ENCODE measurements around the gene ZNF385C. TPM values are rescaled to one million over a fixed set of nuclear protein-coding genes. Genes with fewer than 3 reads are reported as not detected.

Gene ZNF385C
- polyA plus RNA-seq, 4 donors, result 0.31 to 2.3 TPM; not detected in 2

GRCh38 chr17:42106009-42106408 is 7.7 kb upstream of the ZNF385C start:
- no peak overlapping the region for H3K27ac ChIP-seq (ENCODE audit: low read depth in 1 of 3, low read length in 2 of 3)
- H3K9me3 ChIP-seq (ENCODE audit: control insufficient read depth in 2 of 2, insufficient read depth in 1 of 2, low read depth in 1 of 2, low read length in 1 of 2), result no peaks in the 10 kb centered on the region
- H3K36me3 ChIP-seq (ENCODE audit: control insufficient read depth in 3 of 3, insufficient read depth in 2 of 3, low read depth in 1 of 3, low read length in 3 of 3), result peaks cover 0 to 40% (median 0%) of the 10 kb centered on the region in 3 donors
- peaks cover 0 to 5% (median 0%) of the 10 kb centered on the region in 3 donors for H3K4me1 ChIP-seq (ENCODE audit: control insufficient read depth in 3 of 3, insufficient read depth in 2 of 3, low read depth in 1 of 3, low read length in 2 of 3)
- FAIRE-seq (no peak), DNase-seq (no peak)
- WGBS, 3 donors, result 92 to 98% (median 94%) methylated on average over 2 of the region's 2 CpGs
- H3K4me3 ChIP-seq (ENCODE audit: low read depth in 1 of 3, low read length in 3 of 3), result no peak overlapping the region
- H3K27me3 ChIP-seq (ENCODE audit: control insufficient read depth in 3 of 3, insufficient read depth in 3 of 3, low read length in 3 of 3), result peaks cover 0 to 3% (median 0%) of the 10 kb centered on the region in 3 donors

- Histone ChIP-seq H3K27ac (ENCODE audit: low read depth in 1 of 3, low read length in 2 of 3) (no peak overlapping the region), H3K4me3 (ENCODE audit: low read depth in 1 of 3, low read length in 3 of 3) (no peak overlapping the region), H3K9me3 (ENCODE audit: control insufficient read depth in 2 of 2, insufficient read depth in 1 of 2, low read depth in 1 of 2, low read length in 1 of 2) (no peaks in the 10 kb centered on the region), H3K27me3 (ENCODE audit: control insufficient read depth in 3 of 3, insufficient read depth in 3 of 3, low read length in 3 of 3) (peaks cover 0 to 3% (median 0%) of the 10 kb centered on the region in 3 donors), H3K4me1 (ENCODE audit: control insufficient read depth in 3 of 3, insufficient read depth in 2 of 3, low read depth in 1 of 3, low read length in 2 of 3) (peaks cover 0 to 5% (median 0%) of the 10 kb centered on the region in 3 donors), H3K36me3 (ENCODE audit: control insufficient read depth in 3 of 3, insufficient read depth in 2 of 3, low read depth in 1 of 3, low read length in 3 of 3) (peaks cover 0 to 31% (median 0%) of the 10 kb centered on the region in 3 donors)
- no peak for DNase-seq
- no peak for FAIRE-seq
- 80 to 83% (median 82%) methylated on average over 3 of the region's 3 CpGs for WGBS, 3 donors
Observed at GRCh38 chr17:42104264-42104663, 6.0 kb upstream of the ZNF385C start.

DNA sequence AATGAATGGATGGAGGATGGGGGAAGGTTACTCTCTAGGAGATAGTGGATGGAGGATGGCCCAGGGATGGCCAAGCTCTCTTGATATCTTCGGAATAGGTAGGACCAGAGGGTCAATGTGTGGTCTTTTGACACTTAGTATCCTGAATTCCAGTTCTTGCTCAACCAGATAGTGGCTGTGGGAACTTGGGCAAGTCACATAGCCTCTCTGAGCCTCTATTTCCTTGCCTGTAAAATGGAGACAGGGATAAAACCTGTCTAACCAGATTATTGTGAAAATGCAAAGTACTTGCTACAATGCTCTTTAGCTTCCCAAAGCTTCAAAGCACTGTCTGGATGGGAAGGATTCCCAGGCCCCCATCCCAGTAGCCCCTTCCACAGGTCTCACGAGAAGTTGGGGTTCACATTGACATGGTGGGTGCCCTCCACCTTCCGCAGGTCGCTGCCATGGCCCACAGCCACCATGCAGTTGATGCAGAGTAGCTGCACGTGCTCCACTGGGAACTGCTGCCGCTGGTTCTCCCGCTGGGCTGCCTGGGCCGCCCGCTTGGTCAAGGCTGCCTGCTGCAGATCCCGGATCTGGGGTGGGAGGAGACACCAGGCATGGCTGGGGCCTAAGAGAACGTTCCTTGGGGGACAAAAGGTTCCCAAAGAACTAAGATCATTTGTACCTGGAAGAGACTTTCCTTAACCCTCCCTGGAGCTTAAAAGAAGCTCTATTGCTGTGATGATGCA is 5.1 kb upstream of the ZNF385C start:
- H3K27me3 ChIP-seq (ENCODE audit: control insufficient read depth in 3 of 3, insufficient read depth in 3 of 3, low read length in 3 of 3), result peaks cover 0 to 9% (median 0%) of the 10 kb centered on the region in 3 donors
- peaks cover 0 to 23% (median 0%) of the 10 kb centered on the region in 3 donors for H3K36me3 ChIP-seq (ENCODE audit: control insufficient read depth in 3 of 3, insufficient read depth in 2 of 3, low read depth in 1 of 3, low read length in 3 of 3)
- H3K4me3 ChIP-seq (ENCODE audit: low read depth in 1 of 3, low read length in 3 of 3), result no peak overlapping the region
- no peak for FAIRE-seq
- DNase-seq, result no peak
- H3K27ac ChIP-seq (ENCODE audit: low read depth in 1 of 3, low read length in 2 of 3), result no peak overlapping the region
- peaks cover 0 to 5% (median 0%) of the 10 kb centered on the region in 3 donors for H3K4me1 ChIP-seq (ENCODE audit: control insufficient read depth in 3 of 3, insufficient read depth in 2 of 3, low read depth in 1 of 3, low read length in 2 of 3)
- no peaks in the 10 kb centered on the region for H3K9me3 ChIP-seq (ENCODE audit: control insufficient read depth in 2 of 2, insufficient read depth in 1 of 2, low read depth in 1 of 2, low read length in 1 of 2)
- 86 to 89% (median 88%) methylated on average over 11 of the region's 11 CpGs for WGBS, 3 donors

DNA sequence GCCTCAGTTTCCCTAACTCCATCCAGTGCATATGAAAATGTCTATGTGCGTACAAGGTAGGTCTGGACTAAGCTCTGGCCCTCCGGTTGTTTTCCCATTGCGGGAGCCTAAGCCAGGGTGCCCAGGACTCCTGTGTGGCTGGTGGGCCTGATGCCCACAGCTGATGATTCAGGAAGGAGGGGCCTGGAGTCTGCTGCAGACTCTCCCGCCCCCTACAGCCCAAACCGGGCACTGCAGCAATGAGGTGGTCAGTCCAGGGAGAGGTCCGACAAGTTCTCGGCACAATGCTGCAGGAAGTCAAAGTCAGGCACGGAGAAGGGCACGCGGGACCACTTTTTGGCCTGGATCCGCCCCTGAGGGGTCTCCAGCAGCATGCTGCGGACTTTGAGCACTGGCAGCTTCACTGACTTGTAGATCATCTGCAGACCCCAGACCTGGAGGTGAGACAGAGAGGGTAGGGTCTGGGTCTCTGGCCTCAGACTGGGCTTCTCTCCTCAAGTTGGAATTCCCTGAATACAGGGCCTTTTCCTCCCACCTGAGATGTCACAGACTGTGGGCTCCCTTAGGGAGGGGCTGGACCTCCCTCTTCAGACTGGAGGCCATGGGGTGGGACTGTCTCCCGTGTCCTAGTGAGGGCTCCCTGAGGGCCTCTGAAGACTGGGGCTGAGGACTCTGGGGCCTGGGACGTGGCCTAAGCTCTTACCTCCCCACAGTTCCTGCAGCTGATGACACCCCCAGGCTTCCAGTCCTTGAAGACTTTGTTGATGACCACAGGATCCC is 3.4 kb upstream of the ZNF385C start:
- no peak for FAIRE-seq
- WGBS, 3 donors, result 43 to 54% (median 54%) methylated on average over 14 of the region's 14 CpGs
- H3K27me3 ChIP-seq (ENCODE audit: control insufficient read depth in 3 of 3, insufficient read depth in 3 of 3, low read length in 3 of 3), result peaks cover 0 to 25% (median 10%) of the 10 kb centered on the region in 3 donors
- peaks cover 0 to 5% (median 0%) of the 10 kb centered on the region in 3 donors for H3K4me1 ChIP-seq (ENCODE audit: control insufficient read depth in 3 of 3, insufficient read depth in 2 of 3, low read depth in 1 of 3, low read length in 2 of 3)
- DNase-seq, result peak; percentile 34 to 65
- no peak overlapping the region for H3K4me3 ChIP-seq (ENCODE audit: low read depth in 1 of 3, low read length in 3 of 3)
- H3K36me3 ChIP-seq (ENCODE audit: control insufficient read depth in 3 of 3, insufficient read depth in 2 of 3, low read depth in 1 of 3, low read length in 3 of 3), result peaks cover 0 to 17% (median 0%) of the 10 kb centered on the region in 3 donors
- no peak overlapping the region for H3K27ac ChIP-seq (ENCODE audit: low read depth in 1 of 3, low read length in 2 of 3)
- H3K9me3 ChIP-seq (ENCODE audit: control insufficient read depth in 2 of 2, insufficient read depth in 1 of 2, low read depth in 1 of 2, low read length in 1 of 2), result no peaks in the 10 kb centered on the region

GRCh38 chr17:42098730-42099399 is 592 bp upstream of the ZNF385C start:
- H3K27ac ChIP-seq (ENCODE audit: low read depth in 1 of 3, low read length in 2 of 3), result no peak overlapping the region
- no peaks in the 10 kb centered on the region for H3K9me3 ChIP-seq (ENCODE audit: control insufficient read depth in 2 of 2, insufficient read depth in 1 of 2, low read depth in 1 of 2, low read length in 1 of 2)
- H3K27me3 ChIP-seq (ENCODE audit: control insufficient read depth in 3 of 3, insufficient read depth in 3 of 3, low read length in 3 of 3), result peaks cover 0 to 37% (median 10%) of the 10 kb centered on the region in 3 donors
- no peak for FAIRE-seq
- DNase-seq, result no peak
- WGBS, 3 donors, result 58 to 68% (median 63%) methylated on average over 14 of the region's 14 CpGs
- no peak overlapping the region for H3K4me3 ChIP-seq (ENCODE audit: low read depth in 1 of 3, low read length in 3 of 3)
- peaks cover 0 to 5% (median 0%) of the 10 kb centered on the region in 3 donors for H3K36me3 ChIP-seq (ENCODE audit: control insufficient read depth in 3 of 3, insufficient read depth in 2 of 3, low read depth in 1 of 3, low read length in 3 of 3)
- H3K4me1 ChIP-seq (ENCODE audit: control insufficient read depth in 3 of 3, insufficient read depth in 2 of 3, low read depth in 1 of 3, low read length in 2 of 3), result peaks cover 0 to 5% (median 0%) of the 10 kb centered on the region in 3 donors

- no peaks in the 10 kb centered on the region for H3K9me3 ChIP-seq (ENCODE audit: control insufficient read depth in 2 of 2, insufficient read depth in 1 of 2, low read depth in 1 of 2, low read length in 1 of 2)
- 62 to 70% (median 69%) methylated on average over 8 of the region's 8 CpGs for WGBS, 3 donors
- peaks cover 0 to 33% (median 10%) of the 10 kb centered on the region in 3 donors for H3K27me3 ChIP-seq (ENCODE audit: control insufficient read depth in 3 of 3, insufficient read depth in 3 of 3, low read length in 3 of 3)
- FAIRE-seq, result no peak
- H3K4me3 ChIP-seq (ENCODE audit: low read depth in 1 of 3, low read length in 3 of 3), result no peak overlapping the region
- H3K36me3 ChIP-seq (ENCODE audit: control insufficient read depth in 3 of 3, insufficient read depth in 2 of 3, low read depth in 1 of 3, low read length in 3 of 3), result no peaks in the 10 kb centered on the region
- H3K27ac ChIP-seq (ENCODE audit: low read depth in 1 of 3, low read length in 2 of 3), result no peak overlapping the region
- H3K4me1 ChIP-seq (ENCODE audit: control insufficient read depth in 3 of 3, insufficient read depth in 2 of 3, low read depth in 1 of 3, low read length in 2 of 3), result peaks cover 0 to 5% (median 0%) of the 10 kb centered on the region in 3 donors
- no peak for DNase-seq
Observed at GRCh38 chr17:42096360-42097111, 1.7 kb downstream of the ZNF385C start.

- H3K27me3 ChIP-seq (ENCODE audit: control insufficient read depth in 3 of 3, insufficient read depth in 3 of 3, low read length in 3 of 3), result peaks cover 0 to 33% (median 10%) of the 10 kb centered on the region in 3 donors
- no peak for DNase-seq
- WGBS, 3 donors, result 89 to 91% (median 89%) methylated on average over 12 of the region's 12 CpGs
- no peak overlapping the region for H3K4me3 ChIP-seq (ENCODE audit: low read depth in 1 of 3, low read length in 3 of 3)
- FAIRE-seq, result no peak
- H3K27ac ChIP-seq (ENCODE audit: low read depth in 1 of 3, low read length in 2 of 3), result no peak overlapping the region
- peaks cover 0 to 5% (median 0%) of the 10 kb centered on the region in 3 donors for H3K4me1 ChIP-seq (ENCODE audit: control insufficient read depth in 3 of 3, insufficient read depth in 2 of 3, low read depth in 1 of 3, low read length in 2 of 3)
- no peaks in the 10 kb centered on the region for H3K36me3 ChIP-seq (ENCODE audit: control insufficient read depth in 3 of 3, insufficient read depth in 2 of 3, low read depth in 1 of 3, low read length in 3 of 3)
- H3K9me3 ChIP-seq (ENCODE audit: control insufficient read depth in 2 of 2, insufficient read depth in 1 of 2, low read depth in 1 of 2, low read length in 1 of 2), result no peaks in the 10 kb centered on the region
Observed at GRCh38 chr17:42094375-42095069, 3.8 kb downstream of the ZNF385C start.
